Mesenchymal stem cell (in vitro differentiated cells and primary cell): ENCODE measurements around the gene PRRC2B.
"Not testable (repeated sequence)": the region's sequence is repeated elsewhere in the genome, so short reads cannot be mapped to it uniquely, and the experiment has no call there.

Source experiments
- DNase-seq: peaks from one replicate; pipeline ENCODE4 v3.0.0-alpha.2; 2013
- H2AFZ ChIP-seq: one replicate; pipeline ENCODE4 v1.6.1; 2013; ENCODE audit warnings: low read depth, mild to moderate bottlenecking, control low read depth, inconsistent platforms, low read length, moderate library complexity
- H2AK5ac ChIP-seq: 2 replicates; pipeline ENCODE4 v1.6.1; 2013; ENCODE audit warnings: low read length, moderate library complexity, mild to moderate bottlenecking, inconsistent platforms; ENCODE audit not compliant: severe bottlenecking
- H2BK120ac ChIP-seq: one replicate; pipeline ENCODE4 v1.6.1; 2013; ENCODE audit warnings: low read depth, mild to moderate bottlenecking, inconsistent platforms, low read length, moderate library complexity
- H2BK12ac ChIP-seq, 2 experiments: one replicate each; pipeline ENCODE4 v1.6.1; 2013; ENCODE audit warnings: inconsistent platforms in 2 of 2, low read length in 2 of 2, mild to moderate bottlenecking in 2 of 2, moderate library complexity in 2 of 2, control low read depth in 1 of 2
- H2BK15ac ChIP-seq: one replicate; pipeline ENCODE4 v1.6.1; 2013; ENCODE audit warnings: mild to moderate bottlenecking, low read depth, inconsistent platforms; ENCODE audit not compliant: poor library complexity, severe bottlenecking
- H2BK5ac ChIP-seq: 2 replicates; pipeline ENCODE4 v1.6.1; 2013; ENCODE audit warnings: low read depth, mild to moderate bottlenecking, low read length, control low read depth, inconsistent platforms; ENCODE audit not compliant: poor library complexity, severe bottlenecking
- H3K14ac ChIP-seq, 2 experiments: one replicate each; pipeline ENCODE4 v1.6.1; 2013; ENCODE audit warnings: inconsistent platforms in 2 of 2, low read length in 2 of 2, control low read depth in 1 of 2, mild to moderate bottlenecking in 1 of 2, moderate library complexity in 1 of 2
- H3K18ac ChIP-seq, 2 experiments: one replicate each; pipeline ENCODE4 v1.6.1; 2013; ENCODE audit warnings: inconsistent platforms in 2 of 2, low read length in 2 of 2, control low read depth in 1 of 2, low read depth in 1 of 2, mild to moderate bottlenecking in 1 of 2
- H3K23ac ChIP-seq, 2 experiments: one replicate each; pipeline ENCODE4 v1.6.1; 2013; ENCODE audit warnings: inconsistent platforms in 2 of 2, low read length in 2 of 2, mild to moderate bottlenecking in 2 of 2, moderate library complexity in 2 of 2, control low read depth in 1 of 2
- H3K27ac ChIP-seq: 2 replicates; pipeline ENCODE4 v1.5.1; 2013; ENCODE audit warnings: mild to moderate bottlenecking, moderate library complexity, low read length, control low read depth, inconsistent platforms; ENCODE audit not compliant: poor library complexity, severe bottlenecking
- H3K27me3 ChIP-seq, 2 experiments: 2 replicates each; pipeline versions ENCODE4 v1.6.1 to v1.7.0; 2013; ENCODE audit warnings: low read length in 2 of 2, mild to moderate bottlenecking in 2 of 2, moderate library complexity in 2 of 2, control low read depth in 1 of 2, inconsistent platforms in 1 of 2; ENCODE audit not compliant: control insufficient read depth in 1 of 2, insufficient read depth in 1 of 2
- H3K36me3 ChIP-seq, 2 experiments: 2 replicates each; pipeline versions ENCODE4 v1.6.1 to v1.7.0; 2013; ENCODE audit warnings: low read length in 2 of 2, control low read depth in 1 of 2, inconsistent platforms in 1 of 2, low read depth in 1 of 2, mild to moderate bottlenecking in 1 of 2; ENCODE audit not compliant: insufficient read depth in 2 of 2, control insufficient read depth in 1 of 2
- H3K4ac ChIP-seq, 2 experiments: one replicate each; pipeline ENCODE4 v1.6.1; 2013; ENCODE audit warnings: inconsistent platforms in 2 of 2, low read length in 2 of 2, mild to moderate bottlenecking in 2 of 2, moderate library complexity in 2 of 2, control low read depth in 1 of 2, low read depth in 1 of 2
- H3K4me1 ChIP-seq: 2 replicates; pipeline ENCODE4 v1.6.1; 2013; ENCODE audit warnings: low read depth, low read length, control low read depth; ENCODE audit not compliant: control insufficient read depth, insufficient read depth
- H3K4me2 ChIP-seq: 2 replicates; pipeline ENCODE4 v1.6.1; 2013; ENCODE audit warnings: low read length, mild to moderate bottlenecking, inconsistent platforms; ENCODE audit not compliant: poor library complexity, severe bottlenecking
- H3K4me3 ChIP-seq, 2 experiments: 2 replicates each; pipeline versions ENCODE4 v1.5.1 to v1.7.0; 2013; ENCODE audit warnings: low read length in 2 of 2, mild to moderate bottlenecking in 2 of 2, control low read depth in 1 of 2, low read depth in 1 of 2; ENCODE audit not compliant: insufficient read depth in 1 of 2
- H3K79me1 ChIP-seq: replicated peaks from 2 replicates; pipeline ENCODE4 v1.6.1; 2013; ENCODE audit warnings: mild to moderate bottlenecking, control low read depth, low read length, inconsistent platforms; ENCODE audit not compliant: poor library complexity, severe bottlenecking
- H3K9ac ChIP-seq: 2 replicates; pipeline ENCODE4 v1.7.0; 2013; ENCODE audit warnings: mild to moderate bottlenecking, low read length, moderate library complexity
- H3K9me3 ChIP-seq: 2 replicates; pipeline ENCODE4 v1.7.0; 2013; ENCODE audit warnings: mild to moderate bottlenecking, low read length; ENCODE audit not compliant: control insufficient read depth
- H4K8ac ChIP-seq: one replicate; pipeline ENCODE4 v1.6.1; 2013; ENCODE audit warnings: inconsistent platforms, mild to moderate bottlenecking, low read length, moderate library complexity
- H4K91ac ChIP-seq: one replicate; pipeline ENCODE4 v1.6.1; 2013; ENCODE audit warnings: mild to moderate bottlenecking, low read length, inconsistent platforms
- WGBS: methylation state at CpG from one replicate; pipeline ENCODE4 v1.1.7; 2013; ENCODE audit warnings: mixed read lengths; 5-methylcytosine and 5-hydroxymethylcytosine counted together

The PRRC2B gene

DNA sequence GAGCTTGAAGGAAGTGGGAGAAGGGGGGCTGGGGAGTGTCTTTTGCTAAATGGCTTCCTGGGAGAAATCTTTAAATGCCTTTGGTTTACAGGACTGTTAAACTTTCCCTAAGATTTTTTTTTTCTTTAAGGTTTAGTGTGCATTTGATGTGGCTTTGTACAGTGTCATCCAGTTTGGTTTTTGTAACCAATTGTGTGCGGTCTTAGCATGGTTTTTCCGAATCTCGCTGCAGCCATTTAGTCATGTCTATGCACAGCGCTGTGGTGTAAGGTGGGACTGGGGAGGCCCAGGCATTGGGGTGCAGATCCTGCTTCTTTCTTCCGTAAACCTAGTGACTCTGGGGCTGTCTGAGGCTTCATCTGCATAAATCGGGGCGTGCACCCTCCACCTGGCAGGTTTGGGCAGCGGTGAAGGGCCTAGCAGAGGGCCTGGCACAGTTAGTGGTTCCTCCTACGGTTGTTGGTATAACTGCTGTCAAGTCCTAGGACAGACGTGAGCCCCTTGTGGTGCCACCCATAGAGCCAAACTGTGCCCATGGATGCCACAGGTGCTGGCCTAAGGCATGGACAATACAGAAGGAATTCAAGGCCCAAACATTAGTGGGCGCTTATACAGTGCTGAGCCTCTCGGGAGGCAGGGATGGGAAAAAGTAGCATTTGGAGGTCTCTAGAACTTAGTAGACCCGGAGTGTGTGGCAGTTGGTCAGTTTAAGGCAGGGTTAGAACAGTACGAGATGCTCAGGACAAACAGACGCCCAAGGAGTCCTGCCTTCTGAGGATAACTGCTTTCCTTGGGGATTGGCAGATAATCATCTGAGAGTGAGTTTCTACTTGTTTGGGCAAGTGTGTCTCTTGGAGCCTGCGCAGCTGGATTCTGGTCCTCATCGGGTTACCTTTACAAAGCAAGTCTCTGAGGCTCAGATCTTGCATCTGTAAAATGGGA lies 1.5 kb downstream of the PRRC2B start:
- Histone ChIP-seq H3K4me2 (peak overlapping the region; percentile 90), H2BK5ac (no peak overlapping the region), H3K27me3 (no peaks in the 10 kb centered on the region), H2BK15ac (no peak overlapping the region), H3K23ac (no peak overlapping the region), H2AFZ (no peak overlapping the region), H3K4me3 (peak overlapping the region; percentile 76 to 88), H3K4me1 (peaks cover 25% of the 10 kb centered on the region), H3K9me3 (no peaks in the 10 kb centered on the region), H3K14ac (peak overlapping the region in 1 of 2 experiments; percentile 5), H3K36me3 (peaks cover 3 to 5% of the 10 kb centered on the region in 2 experiments), H2BK120ac (no peak overlapping the region), H4K91ac (no peak overlapping the region), H3K27ac (peak overlapping the region; percentile 93), H2AK5ac (peak overlapping the region; percentile 61), H4K8ac (peak overlapping the region; percentile 57), H3K18ac (peak overlapping the region; percentile 31 to 87), H3K4ac (peak overlapping the region in 1 of 2 experiments; percentile 85), H3K9ac (peak overlapping the region; percentile 94), H2BK12ac (peak overlapping the region in 1 of 2 experiments; percentile 80), H3K79me1 (no peaks in the 10 kb centered on the region)
- peak; percentile 65 for DNase-seq
- 9% methylated on average over 17 of the region's 17 CpGs for WGBS

DNA sequence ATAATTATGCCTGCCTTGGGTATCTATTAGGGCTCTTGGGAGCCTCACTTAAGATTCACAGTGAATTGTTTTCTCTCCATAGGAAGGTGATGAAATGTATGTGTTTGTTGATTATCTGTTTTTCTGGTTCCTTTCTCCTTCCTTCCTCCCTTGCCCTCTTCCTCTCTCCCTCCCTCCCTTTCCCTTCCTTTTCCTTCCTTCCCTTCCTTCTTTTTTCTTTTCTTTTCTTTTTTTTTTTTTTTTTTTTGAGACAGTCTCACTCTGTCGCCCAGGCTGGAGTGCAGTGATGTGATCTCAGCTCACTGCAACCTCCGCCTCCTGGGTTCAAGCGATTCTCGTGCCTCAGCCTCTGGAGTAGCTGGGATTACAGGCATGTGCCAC lies 2.2 kb downstream of the PRRC2B start:
- not testable (repeated sequence) for H3K27me3 ChIP-seq, H3K23ac ChIP-seq, H3K9me3 ChIP-seq, H2BK15ac ChIP-seq, H2AFZ ChIP-seq, H4K91ac ChIP-seq, H2BK12ac ChIP-seq, H3K14ac ChIP-seq, DNase-seq, H4K8ac ChIP-seq, H3K79me1 ChIP-seq, H3K36me3 ChIP-seq, H2BK5ac ChIP-seq, H2BK120ac ChIP-seq, H3K4ac ChIP-seq, H3K18ac ChIP-seq
- H3K9ac ChIP-seq: peak overlapping the region; percentile 94
- H3K4me1 ChIP-seq: peaks cover 28% of the 10 kb centered on the region
- peak overlapping the region; percentile 93 for H3K27ac ChIP-seq
- WGBS: 42% methylated on average over 4 of the region's 4 CpGs
- H3K4me2 ChIP-seq: peak overlapping the region; percentile 90
- peak overlapping the region; percentile 61 for H2AK5ac ChIP-seq
- H3K4me3 ChIP-seq: peak overlapping the region in 1 of 2 experiments; percentile 88

DNA sequence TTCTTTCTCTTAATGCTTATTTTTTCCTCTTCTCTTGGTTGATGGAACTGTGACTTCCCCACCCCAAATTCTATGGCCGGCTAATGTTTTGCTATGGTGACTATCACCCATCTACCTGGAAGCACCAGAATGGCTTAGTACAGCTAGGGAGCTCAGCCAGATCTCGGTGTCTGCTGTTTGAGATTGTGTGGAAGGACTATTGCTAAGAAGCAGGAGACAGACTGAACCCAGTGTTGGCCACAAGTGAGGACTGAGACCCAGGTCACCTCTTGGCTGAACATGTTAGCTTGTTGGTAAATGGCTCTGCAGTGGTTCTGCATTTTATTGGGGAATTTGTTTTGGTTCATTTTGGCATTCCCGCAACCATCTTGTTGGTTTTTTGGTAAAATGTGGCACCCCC lies 2.7 kb downstream of the PRRC2B start:
- peak overlapping the region; percentile 4 for H2AK5ac ChIP-seq
- no peak overlapping the region for H3K14ac ChIP-seq
- H4K8ac ChIP-seq: no peak overlapping the region
- peak overlapping the region; percentile 62 for H3K4me2 ChIP-seq
- H3K4me3 ChIP-seq: peak overlapping the region in 1 of 2 experiments; percentile 48
- peaks cover 3 to 5% of the 10 kb centered on the region in 2 experiments for H3K36me3 ChIP-seq
- no peak overlapping the region for H4K91ac ChIP-seq
- peak overlapping the region; percentile 94 for H3K9ac ChIP-seq
- peak overlapping the region in 1 of 2 experiments; percentile 11 for H3K23ac ChIP-seq
- H3K27me3 ChIP-seq: no peaks in the 10 kb centered on the region
- peaks cover 28% of the 10 kb centered on the region for H3K4me1 ChIP-seq
- H2BK15ac ChIP-seq: no peak overlapping the region
- peak overlapping the region in 1 of 2 experiments; percentile 7 for H3K18ac ChIP-seq
- H2BK12ac ChIP-seq: no peak overlapping the region
- no peaks in the 10 kb centered on the region for H3K9me3 ChIP-seq
- no peak overlapping the region for H3K4ac ChIP-seq
- peak overlapping the region; percentile 88 for H3K27ac ChIP-seq
- no peak overlapping the region for H2BK120ac ChIP-seq
- no peak overlapping the region for H2AFZ ChIP-seq
- no peak for DNase-seq
- 56% methylated on average over 3 of the region's 3 CpGs for WGBS
- no peak overlapping the region for H2BK5ac ChIP-seq
- H3K79me1 ChIP-seq: no peaks in the 10 kb centered on the region

DNA sequence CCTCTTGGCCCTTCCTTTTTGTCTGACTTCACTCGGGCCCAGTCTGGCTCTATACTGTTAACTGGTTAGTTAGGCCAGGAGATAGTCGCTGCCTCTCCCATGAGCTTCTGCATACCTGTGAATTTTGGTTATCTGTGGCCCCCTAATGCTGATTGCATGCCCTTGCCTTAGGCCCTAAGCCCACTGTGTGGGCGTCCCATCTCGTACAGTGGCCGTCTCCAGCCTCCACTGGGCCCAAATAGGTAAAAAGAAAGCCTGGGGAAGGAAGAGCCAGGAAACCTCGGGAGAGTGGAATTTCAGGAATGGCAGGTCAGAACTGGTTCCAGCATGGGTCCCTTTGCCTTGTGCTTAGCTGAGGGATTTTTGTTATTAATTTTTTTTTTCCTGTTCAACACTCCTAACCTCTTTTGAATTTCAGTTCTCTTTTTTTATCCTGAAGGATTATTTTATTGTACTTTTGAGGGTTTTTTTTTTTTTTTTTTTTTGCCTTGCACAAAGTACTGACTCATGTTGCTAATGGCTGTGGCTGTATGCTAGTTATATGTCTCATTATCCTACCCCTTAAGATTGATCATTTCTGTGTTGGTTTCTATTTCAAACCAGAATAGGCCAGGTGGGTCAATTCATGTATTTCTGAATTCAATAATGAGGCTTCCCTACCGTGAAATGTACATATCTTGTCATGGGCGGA lies 3.4 kb downstream of the PRRC2B start:
- Histone ChIP-seq H3K4me1 (peaks cover 31% of the 10 kb centered on the region), H3K36me3 (peaks cover 3 to 5% of the 10 kb centered on the region in 2 experiments), H3K23ac (peak overlapping the region in 1 of 2 experiments; percentile 72), H3K4me3 (peak overlapping the region; percentile 26 to 48), H3K4ac (peak overlapping the region in 1 of 2 experiments; percentile 4), H4K8ac (peak overlapping the region; percentile 36), H2BK120ac (no peak overlapping the region), H3K18ac (peak overlapping the region; percentile 1 to 68), H3K9ac (peak overlapping the region; percentile 94), H3K9me3 (no peaks in the 10 kb centered on the region), H3K27me3 (no peaks in the 10 kb centered on the region), H3K79me1 (no peaks in the 10 kb centered on the region), H4K91ac (no peak overlapping the region), H2BK5ac (peak overlapping the region; percentile 15), H2AFZ (no peak overlapping the region), H2AK5ac (peak overlapping the region; percentile 3), H2BK15ac (no peak overlapping the region), H3K14ac (peak overlapping the region in 1 of 2 experiments; percentile 36), H3K27ac (peak overlapping the region; percentile 88), H3K4me2 (peak overlapping the region; percentile 62), H2BK12ac (no peak overlapping the region)
- peak; percentile 48 for DNase-seq
- 16% methylated on average over 5 of the region's 8 CpGs for WGBS
